ENCODE data around the gene ARHGAP24.

DNA sequence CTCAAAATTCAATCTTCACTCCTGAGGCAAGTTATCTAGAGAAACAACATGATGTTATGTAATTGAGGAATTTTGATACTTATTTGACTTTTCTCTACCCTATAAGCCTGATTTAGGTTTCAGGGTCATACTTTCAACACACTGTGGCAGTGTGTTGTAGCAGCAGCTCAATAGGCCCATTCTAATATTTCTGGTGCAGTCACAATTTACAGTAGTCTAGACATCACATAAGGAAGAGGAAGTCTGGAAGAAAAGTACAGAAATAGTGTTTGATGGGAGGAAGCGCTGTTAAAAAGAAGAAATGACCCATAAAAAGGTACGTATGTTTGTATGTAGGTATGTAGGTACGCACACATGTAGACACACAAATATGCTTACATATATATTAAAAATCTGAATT, 194.3 kb downstream of the ARHGAP24 start:
- TF ChIP-seq, protein P1, sequence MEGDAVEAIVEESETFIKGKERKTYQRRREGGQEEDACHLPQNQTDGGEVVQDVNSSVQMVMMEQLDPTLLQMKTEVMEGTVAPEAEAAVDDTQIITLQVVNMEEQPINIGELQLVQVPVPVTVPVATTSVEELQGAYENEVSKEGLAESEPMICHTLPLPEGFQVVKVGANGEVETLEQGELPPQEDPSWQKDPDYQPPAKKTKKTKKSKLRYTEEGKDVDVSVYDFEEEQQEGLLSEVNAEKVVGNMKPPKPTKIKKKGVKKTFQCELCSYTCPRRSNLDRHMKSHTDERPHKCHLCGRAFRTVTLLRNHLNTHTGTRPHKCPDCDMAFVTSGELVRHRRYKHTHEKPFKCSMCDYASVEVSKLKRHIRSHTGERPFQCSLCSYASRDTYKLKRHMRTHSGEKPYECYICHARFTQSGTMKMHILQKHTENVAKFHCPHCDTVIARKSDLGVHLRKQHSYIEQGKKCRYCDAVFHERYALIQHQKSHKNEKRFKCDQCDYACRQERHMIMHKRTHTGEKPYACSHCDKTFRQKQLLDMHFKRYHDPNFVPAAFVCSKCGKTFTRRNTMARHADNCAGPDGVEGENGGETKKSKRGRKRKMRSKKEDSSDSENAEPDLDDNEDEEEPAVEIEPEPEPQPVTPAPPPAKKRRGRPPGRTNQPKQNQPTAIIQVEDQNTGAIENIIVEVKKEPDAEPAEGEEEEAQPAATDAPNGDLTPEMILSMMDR (IDR thresholded peaks at IDR 0.05): no peak
- no peak for TF ChIP-seq POLR2A (IDR thresholded peaks at IDR 0.05)

Measured in esophagus squamous epithelium (tissue), 4 donors.